ENCODE data around the gene SORCS3. TPM values are rescaled to one million over a fixed set of nuclear protein-coding genes. Genes with fewer than 3 reads are reported as not detected.
A peak's percentile ranks its signal among the peaks of the same experiment; 100 is the strongest.

Gene SORCS3
- total RNA-seq, 1 experiment from 2014 or later, result 0.94 TPM

DNA sequence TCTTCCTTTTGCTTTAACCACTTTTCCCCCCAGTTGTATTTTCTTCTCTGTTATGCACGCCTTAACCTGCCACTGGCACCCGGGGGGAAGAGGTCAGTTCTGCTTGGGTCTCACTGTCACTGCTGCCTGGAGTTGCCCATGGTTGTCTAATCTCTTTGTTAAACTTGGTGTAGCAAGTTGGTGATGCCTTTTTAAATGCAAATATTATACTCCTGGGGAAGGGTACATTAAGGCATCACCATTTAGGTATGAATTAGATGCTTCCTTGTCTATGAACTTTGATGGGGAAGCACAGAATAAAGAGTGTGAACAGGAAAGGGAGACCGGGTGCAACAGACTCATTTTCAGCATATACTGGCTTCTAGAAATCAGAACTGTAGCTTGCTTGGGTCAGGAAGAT, 9.1 kb upstream of the SORCS3 start (continued):
- TF ChIP-seq, protein P1, sequence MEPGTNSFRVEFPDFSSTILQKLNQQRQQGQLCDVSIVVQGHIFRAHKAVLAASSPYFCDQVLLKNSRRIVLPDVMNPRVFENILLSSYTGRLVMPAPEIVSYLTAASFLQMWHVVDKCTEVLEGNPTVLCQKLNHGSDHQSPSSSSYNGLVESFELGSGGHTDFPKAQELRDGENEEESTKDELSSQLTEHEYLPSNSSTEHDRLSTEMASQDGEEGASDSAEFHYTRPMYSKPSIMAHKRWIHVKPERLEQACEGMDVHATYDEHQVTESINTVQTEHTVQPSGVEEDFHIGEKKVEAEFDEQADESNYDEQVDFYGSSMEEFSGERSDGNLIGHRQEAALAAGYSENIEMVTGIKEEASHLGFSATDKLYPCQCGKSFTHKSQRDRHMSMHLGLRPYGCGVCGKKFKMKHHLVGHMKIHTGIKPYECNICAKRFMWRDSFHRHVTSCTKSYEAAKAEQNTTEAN (CRISPR knock-in tag; IDR thresholded peaks at IDR 0.05), result no peak
- TF ChIP-seq GTF2I (CRISPR knock-in tag; conservative IDR thresholded peaks at IDR 0.05) (no peak), HMGA2 (CRISPR knock-in tag; IDR thresholded peaks at IDR 0.05) (no peak)

DNA sequence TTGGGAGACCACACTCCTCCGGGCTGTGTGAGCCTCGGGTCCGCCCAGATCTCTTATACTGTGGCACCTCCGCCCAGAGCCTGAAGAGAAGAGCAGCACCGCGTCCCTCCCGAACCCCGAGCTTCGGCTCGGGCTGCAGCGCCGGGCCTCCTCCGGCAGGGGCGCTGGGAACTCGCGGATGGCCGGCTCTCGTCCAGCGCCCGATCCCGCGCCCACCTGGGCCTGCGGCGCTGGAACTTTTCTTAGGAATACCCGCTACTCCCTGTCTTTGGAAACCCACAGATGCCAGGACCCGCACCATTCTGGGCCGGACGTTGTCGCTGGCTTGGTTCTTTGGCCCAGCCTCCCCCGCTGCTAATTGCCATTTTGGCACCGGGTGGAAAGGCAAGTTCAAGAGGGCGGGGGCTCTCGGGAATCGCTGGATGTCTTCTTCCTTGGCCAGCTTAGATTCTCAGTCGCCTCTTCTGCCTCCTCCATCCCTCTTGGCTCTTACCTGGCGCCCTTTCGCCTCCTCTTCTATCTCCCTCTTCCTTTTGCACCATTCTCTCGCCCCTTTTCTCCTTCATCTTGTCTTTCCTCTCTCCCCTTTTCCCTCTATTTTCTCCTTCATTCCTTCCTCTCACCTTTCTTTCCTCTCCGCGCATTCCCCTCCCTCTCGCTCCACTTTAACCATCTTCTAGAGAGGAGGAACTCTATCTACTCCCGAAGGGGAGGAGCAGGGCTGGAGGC, 2.1 kb upstream of the SORCS3 start:
- ChIA-PET POLR2A (interaction anchor here (0.5 kb wide), 1 partner anchor 249 kb away, joined by 3 read pairs; no protein-coding TSS in a partner anchor), CTCF (interaction anchor here (0.6 to 2.5 kb wide), 40 partner anchors 9 to 386 kb away, joined by 3 to 22 read pairs (median 4); partner anchors contain the start of genes CFAP58 and ITPRIP)
- H3K36me3 Mint-ChIP-seq, result no peaks in the 10 kb centered on the region
- H3K27ac Mint-ChIP-seq, result no peak overlapping the region
- TF ChIP-seq NFE2L1 (CRISPR knock-in tag; IDR thresholded peaks at IDR 0.05), result no peak
- TF ChIP-seq, protein P2, sequence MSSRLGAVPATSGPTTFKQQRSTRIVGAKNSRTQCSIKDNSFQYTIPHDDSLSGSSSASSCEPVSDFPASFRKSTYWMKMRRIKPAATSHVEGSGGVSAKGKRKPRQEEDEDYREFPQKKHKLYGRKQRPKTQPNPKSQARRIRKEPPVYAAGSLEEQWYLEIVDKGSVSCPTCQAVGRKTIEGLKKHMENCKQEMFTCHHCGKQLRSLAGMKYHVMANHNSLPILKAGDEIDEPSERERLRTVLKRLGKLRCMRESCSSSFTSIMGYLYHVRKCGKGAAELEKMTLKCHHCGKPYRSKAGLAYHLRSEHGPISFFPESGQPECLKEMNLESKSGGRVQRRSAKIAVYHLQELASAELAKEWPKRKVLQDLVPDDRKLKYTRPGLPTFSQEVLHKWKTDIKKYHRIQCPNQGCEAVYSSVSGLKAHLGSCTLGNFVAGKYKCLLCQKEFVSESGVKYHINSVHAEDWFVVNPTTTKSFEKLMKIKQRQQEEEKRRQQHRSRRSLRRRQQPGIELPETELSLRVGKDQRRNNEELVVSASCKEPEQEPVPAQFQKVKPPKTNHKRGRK (CRISPR knock-in tag; IDR thresholded peaks at IDR 0.05; ENCODE audit: borderline replicate concordance), result peak; percentile 94; the same call in 1 of the 2 replicates
- TF ChIP-seq ZNF232 (CRISPR knock-in tag; IDR thresholded peaks at IDR 0.05), result no peak
- TF ChIP-seq, protein P3, sequence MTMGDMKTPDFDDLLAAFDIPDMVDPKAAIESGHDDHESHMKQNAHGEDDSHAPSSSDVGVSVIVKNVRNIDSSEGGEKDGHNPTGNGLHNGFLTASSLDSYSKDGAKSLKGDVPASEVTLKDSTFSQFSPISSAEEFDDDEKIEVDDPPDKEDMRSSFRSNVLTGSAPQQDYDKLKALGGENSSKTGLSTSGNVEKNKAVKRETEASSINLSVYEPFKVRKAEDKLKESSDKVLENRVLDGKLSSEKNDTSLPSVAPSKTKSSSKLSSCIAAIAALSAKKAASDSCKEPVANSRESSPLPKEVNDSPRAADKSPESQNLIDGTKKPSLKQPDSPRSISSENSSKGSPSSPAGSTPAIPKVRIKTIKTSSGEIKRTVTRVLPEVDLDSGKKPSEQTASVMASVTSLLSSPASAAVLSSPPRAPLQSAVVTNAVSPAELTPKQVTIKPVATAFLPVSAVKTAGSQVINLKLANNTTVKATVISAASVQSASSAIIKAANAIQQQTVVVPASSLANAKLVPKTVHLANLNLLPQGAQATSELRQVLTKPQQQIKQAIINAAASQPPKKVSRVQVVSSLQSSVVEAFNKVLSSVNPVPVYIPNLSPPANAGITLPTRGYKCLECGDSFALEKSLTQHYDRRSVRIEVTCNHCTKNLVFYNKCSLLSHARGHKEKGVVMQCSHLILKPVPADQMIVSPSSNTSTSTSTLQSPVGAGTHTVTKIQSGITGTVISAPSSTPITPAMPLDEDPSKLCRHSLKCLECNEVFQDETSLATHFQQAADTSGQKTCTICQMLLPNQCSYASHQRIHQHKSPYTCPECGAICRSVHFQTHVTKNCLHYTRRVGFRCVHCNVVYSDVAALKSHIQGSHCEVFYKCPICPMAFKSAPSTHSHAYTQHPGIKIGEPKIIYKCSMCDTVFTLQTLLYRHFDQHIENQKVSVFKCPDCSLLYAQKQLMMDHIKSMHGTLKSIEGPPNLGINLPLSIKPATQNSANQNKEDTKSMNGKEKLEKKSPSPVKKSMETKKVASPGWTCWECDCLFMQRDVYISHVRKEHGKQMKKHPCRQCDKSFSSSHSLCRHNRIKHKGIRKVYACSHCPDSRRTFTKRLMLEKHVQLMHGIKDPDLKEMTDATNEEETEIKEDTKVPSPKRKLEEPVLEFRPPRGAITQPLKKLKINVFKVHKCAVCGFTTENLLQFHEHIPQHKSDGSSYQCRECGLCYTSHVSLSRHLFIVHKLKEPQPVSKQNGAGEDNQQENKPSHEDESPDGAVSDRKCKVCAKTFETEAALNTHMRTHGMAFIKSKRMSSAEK (CRISPR knock-in tag; IDR thresholded peaks at IDR 0.05; ENCODE audit: borderline replicate concordance), result no peak
- TF ChIP-seq, protein P4, sequence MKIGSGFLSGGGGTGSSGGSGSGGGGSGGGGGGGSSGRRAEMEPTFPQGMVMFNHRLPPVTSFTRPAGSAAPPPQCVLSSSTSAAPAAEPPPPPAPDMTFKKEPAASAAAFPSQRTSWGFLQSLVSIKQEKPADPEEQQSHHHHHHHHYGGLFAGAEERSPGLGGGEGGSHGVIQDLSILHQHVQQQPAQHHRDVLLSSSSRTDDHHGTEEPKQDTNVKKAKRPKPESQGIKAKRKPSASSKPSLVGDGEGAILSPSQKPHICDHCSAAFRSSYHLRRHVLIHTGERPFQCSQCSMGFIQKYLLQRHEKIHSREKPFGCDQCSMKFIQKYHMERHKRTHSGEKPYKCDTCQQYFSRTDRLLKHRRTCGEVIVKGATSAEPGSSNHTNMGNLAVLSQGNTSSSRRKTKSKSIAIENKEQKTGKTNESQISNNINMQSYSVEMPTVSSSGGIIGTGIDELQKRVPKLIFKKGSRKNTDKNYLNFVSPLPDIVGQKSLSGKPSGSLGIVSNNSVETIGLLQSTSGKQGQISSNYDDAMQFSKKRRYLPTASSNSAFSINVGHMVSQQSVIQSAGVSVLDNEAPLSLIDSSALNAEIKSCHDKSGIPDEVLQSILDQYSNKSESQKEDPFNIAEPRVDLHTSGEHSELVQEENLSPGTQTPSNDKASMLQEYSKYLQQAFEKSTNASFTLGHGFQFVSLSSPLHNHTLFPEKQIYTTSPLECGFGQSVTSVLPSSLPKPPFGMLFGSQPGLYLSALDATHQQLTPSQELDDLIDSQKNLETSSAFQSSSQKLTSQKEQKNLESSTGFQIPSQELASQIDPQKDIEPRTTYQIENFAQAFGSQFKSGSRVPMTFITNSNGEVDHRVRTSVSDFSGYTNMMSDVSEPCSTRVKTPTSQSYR (CRISPR knock-in tag; IDR thresholded peaks at IDR 0.05), result no peak
- TF ChIP-seq, protein P5, sequence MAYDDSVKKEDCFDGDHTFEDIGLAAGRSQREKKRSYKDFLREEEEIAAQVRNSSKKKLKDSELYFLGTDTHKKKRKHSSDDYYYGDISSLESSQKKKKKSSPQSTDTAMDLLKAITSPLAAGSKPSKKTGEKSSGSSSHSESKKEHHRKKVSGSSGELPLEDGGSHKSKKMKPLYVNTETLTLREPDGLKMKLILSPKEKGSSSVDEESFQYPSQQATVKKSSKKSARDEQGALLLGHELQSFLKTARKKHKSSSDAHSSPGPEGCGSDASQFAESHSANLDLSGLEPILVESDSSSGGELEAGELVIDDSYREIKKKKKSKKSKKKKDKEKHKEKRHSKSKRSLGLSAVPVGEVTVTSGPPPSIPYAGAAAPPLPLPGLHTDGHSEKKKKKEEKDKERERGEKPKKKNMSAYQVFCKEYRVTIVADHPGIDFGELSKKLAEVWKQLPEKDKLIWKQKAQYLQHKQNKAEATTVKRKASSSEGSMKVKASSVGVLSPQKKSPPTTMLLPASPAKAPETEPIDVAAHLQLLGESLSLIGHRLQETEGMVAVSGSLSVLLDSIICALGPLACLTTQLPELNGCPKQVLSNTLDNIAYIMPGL (CRISPR knock-in tag; IDR thresholded peaks at IDR 0.05), result peak; percentile 94
- TF ChIP-seq, protein P6, sequence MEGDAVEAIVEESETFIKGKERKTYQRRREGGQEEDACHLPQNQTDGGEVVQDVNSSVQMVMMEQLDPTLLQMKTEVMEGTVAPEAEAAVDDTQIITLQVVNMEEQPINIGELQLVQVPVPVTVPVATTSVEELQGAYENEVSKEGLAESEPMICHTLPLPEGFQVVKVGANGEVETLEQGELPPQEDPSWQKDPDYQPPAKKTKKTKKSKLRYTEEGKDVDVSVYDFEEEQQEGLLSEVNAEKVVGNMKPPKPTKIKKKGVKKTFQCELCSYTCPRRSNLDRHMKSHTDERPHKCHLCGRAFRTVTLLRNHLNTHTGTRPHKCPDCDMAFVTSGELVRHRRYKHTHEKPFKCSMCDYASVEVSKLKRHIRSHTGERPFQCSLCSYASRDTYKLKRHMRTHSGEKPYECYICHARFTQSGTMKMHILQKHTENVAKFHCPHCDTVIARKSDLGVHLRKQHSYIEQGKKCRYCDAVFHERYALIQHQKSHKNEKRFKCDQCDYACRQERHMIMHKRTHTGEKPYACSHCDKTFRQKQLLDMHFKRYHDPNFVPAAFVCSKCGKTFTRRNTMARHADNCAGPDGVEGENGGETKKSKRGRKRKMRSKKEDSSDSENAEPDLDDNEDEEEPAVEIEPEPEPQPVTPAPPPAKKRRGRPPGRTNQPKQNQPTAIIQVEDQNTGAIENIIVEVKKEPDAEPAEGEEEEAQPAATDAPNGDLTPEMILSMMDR (IDR thresholded peaks at IDR 0.05), result peak; percentile 79
- H3K4me3 Mint-ChIP-seq, result peak overlapping the region; percentile 76
- peaks cover 15% of the 10 kb centered on the region for H3K4me1 Mint-ChIP-seq
- peaks cover 75% of the 10 kb centered on the region for H3K27me3 Mint-ChIP-seq (ENCODE audit: low read depth)
- no peaks in the 10 kb centered on the region for H3K9me3 Mint-ChIP-seq
- ATAC-seq, result peak; percentile 69
- DNase-seq (ENCODE audit: low spot score), result peak; percentile 81

Measured in WTC11 (cell line).